ACC112 (cell line): ENCODE measurements around the gene ANKMY1.
A peak's percentile ranks its signal among the peaks of the same experiment; 100 is the strongest.

Source experiments
- H2AFZ ChIP-seq: fragments of 200-600 bp; sonication (generic); one replicate; pipeline ENCODE4 v1.6.0; 2017; ENCODE audit warnings: antibody characterized with exemption, low read length; ENCODE audit not compliant: unreplicated experiment
- H3K27ac ChIP-seq: fragments of 200-600 bp; sonication (generic); 2 replicates; pipeline ENCODE4 v1.5.1; 2014; ENCODE audit warnings: low read depth, mild to moderate bottlenecking, antibody characterized with exemption, low read length, moderate library complexity
- H3K27me3 ChIP-seq: fragments of 200-600 bp; sonication (generic); 2 replicates; pipeline ENCODE4 v1.6.1; 2014; ENCODE audit warnings: mild to moderate bottlenecking, antibody characterized with exemption, low read length, moderate library complexity, mixed read lengths; ENCODE audit not compliant: insufficient read depth
- H3K36me3 ChIP-seq: fragments of 200-600 bp; sonication (generic); 2 replicates; pipeline ENCODE4 v1.6.1; 2016; ENCODE audit warnings: mild to moderate bottlenecking, antibody characterized with exemption, low read length, moderate library complexity, mixed read lengths; ENCODE audit not compliant: insufficient read depth
- H3K4me1 ChIP-seq: fragments of 200-600 bp; sonication (generic); one replicate; pipeline ENCODE4 v1.6.1; 2016; ENCODE audit warnings: low read length, mixed read lengths; ENCODE audit not compliant: insufficient read depth, unreplicated experiment, control insufficient read depth
- H3K4me3 ChIP-seq: fragments of 200-600 bp; sonication (generic); 2 replicates; pipeline ENCODE4 v1.5.1; 2014; ENCODE audit warnings: mild to moderate bottlenecking, low read depth, low read length
- H3K79me2 ChIP-seq: fragments of 200-600 bp; sonication (generic); one replicate; pipeline ENCODE4 v1.6.0; 2016; ENCODE audit warnings: low read length; ENCODE audit not compliant: control insufficient read depth, unreplicated experiment, insufficient read depth

The ANKMY1 gene

GRCh38 chr2:240452462-240453256, 105.1 kb downstream of the ANKMY1 start:
- Histone ChIP-seq H2AFZ (peak overlapping the region; percentile 32), H3K4me3 (peak overlapping the region; percentile 76), H3K36me3 (no peaks in the 10 kb centered on the region), H3K27me3 (no peaks in the 10 kb centered on the region), H3K27ac (no peak overlapping the region), H3K79me2 (peaks cover 6% of the 10 kb centered on the region), H3K4me1 (peaks cover 19% of the 10 kb centered on the region)

GRCh38 chr2:240451791-240452461, 105.9 kb downstream of the ANKMY1 start:
- no peaks in the 10 kb centered on the region for H3K27me3 ChIP-seq
- H3K27ac ChIP-seq, result no peak overlapping the region
- H2AFZ ChIP-seq, result peak overlapping the region; percentile 32
- H3K4me1 ChIP-seq, result peaks cover 19% of the 10 kb centered on the region
- H3K4me3 ChIP-seq, result peak overlapping the region; percentile 76
- H3K79me2 ChIP-seq, result peaks cover 6% of the 10 kb centered on the region
- no peaks in the 10 kb centered on the region for H3K36me3 ChIP-seq

- Histone ChIP-seq H3K79me2 (peaks cover 6% of the 10 kb centered on the region), H3K36me3 (no peaks in the 10 kb centered on the region), H3K27me3 (no peaks in the 10 kb centered on the region), H3K27ac (no peak overlapping the region), H3K4me3 (no peak overlapping the region), H3K4me1 (peaks cover 19% of the 10 kb centered on the region), H2AFZ (no peak overlapping the region)
Measured at GRCh38 chr2:240451108-240451611, 106.6 kb downstream of the ANKMY1 start.

GRCh38 chr2:240450532-240451107, 107.2 kb downstream of the ANKMY1 start:
- no peaks in the 10 kb centered on the region for H3K27me3 ChIP-seq
- H2AFZ ChIP-seq, result no peak overlapping the region
- H3K79me2 ChIP-seq, result peaks cover 6% of the 10 kb centered on the region
- peaks cover 19% of the 10 kb centered on the region for H3K4me1 ChIP-seq
- H3K27ac ChIP-seq, result no peak overlapping the region
- no peaks in the 10 kb centered on the region for H3K36me3 ChIP-seq
- no peak overlapping the region for H3K4me3 ChIP-seq

- Histone ChIP-seq H3K4me3 (no peak overlapping the region), H3K27me3 (no peaks in the 10 kb centered on the region), H3K79me2 (peaks cover 6% of the 10 kb centered on the region), H2AFZ (no peak overlapping the region), H3K27ac (no peak overlapping the region), H3K36me3 (no peaks in the 10 kb centered on the region), H3K4me1 (peaks cover 19% of the 10 kb centered on the region)
Measured at GRCh38 chr2:240449764-240450531, 107.8 kb downstream of the ANKMY1 start.

- H3K27me3 ChIP-seq, result no peaks in the 10 kb centered on the region
- no peak overlapping the region for H3K27ac ChIP-seq
- H3K79me2 ChIP-seq, result peaks cover 6% of the 10 kb centered on the region
- peaks cover 19% of the 10 kb centered on the region for H3K4me1 ChIP-seq
- H3K4me3 ChIP-seq, result no peak overlapping the region
- no peak overlapping the region for H2AFZ ChIP-seq
- no peaks in the 10 kb centered on the region for H3K36me3 ChIP-seq
Measured at GRCh38 chr2:240448387-240449274, 109.2 kb downstream of the ANKMY1 start.

- H3K27ac ChIP-seq, result no peak overlapping the region
- H2AFZ ChIP-seq, result no peak overlapping the region
- H3K36me3 ChIP-seq, result no peaks in the 10 kb centered on the region
- H3K79me2 ChIP-seq, result peaks cover 6% of the 10 kb centered on the region
- peaks cover 19% of the 10 kb centered on the region for H3K4me1 ChIP-seq
- H3K27me3 ChIP-seq, result no peaks in the 10 kb centered on the region
- H3K4me3 ChIP-seq, result no peak overlapping the region
Measured at GRCh38 chr2:240447934-240448333, 109.9 kb downstream of the ANKMY1 start.

- H3K4me3 ChIP-seq, result no peak overlapping the region
- no peaks in the 10 kb centered on the region for H3K27me3 ChIP-seq
- no peak overlapping the region for H2AFZ ChIP-seq
- H3K36me3 ChIP-seq, result no peaks in the 10 kb centered on the region
- no peak overlapping the region for H3K27ac ChIP-seq
- H3K79me2 ChIP-seq, result peaks cover 6% of the 10 kb centered on the region
- H3K4me1 ChIP-seq, result peaks cover 19% of the 10 kb centered on the region
Measured at GRCh38 chr2:240447331-240447730, 110.5 kb downstream of the ANKMY1 start.

- peaks cover 13% of the 10 kb centered on the region for H3K4me1 ChIP-seq
- no peak overlapping the region for H3K27ac ChIP-seq
- H2AFZ ChIP-seq, result no peak overlapping the region
- H3K36me3 ChIP-seq, result no peaks in the 10 kb centered on the region
- H3K27me3 ChIP-seq, result no peaks in the 10 kb centered on the region
- H3K4me3 ChIP-seq, result no peak overlapping the region
- peaks cover 6% of the 10 kb centered on the region for H3K79me2 ChIP-seq
Measured at GRCh38 chr2:240446664-240447175, 111.1 kb downstream of the ANKMY1 start.
